Lower lobe of right lung (tissue), 2 donors: ENCODE results near the gene APOBEC3A. TPM values are rescaled to one million over a fixed set of nuclear protein-coding genes. Genes with fewer than 3 reads are reported as not detected.
A peak's percentile ranks its signal among the peaks of the same experiment; 100 is the strongest.

Source experiments
- ATAC-seq, 2 donors: fragments of 200-7000 bp; cut with Tn5 transposase; one replicate each; pipeline ENCODE4 v1.9.1; 2020 to 2022; ENCODE audit warnings: mild to moderate bottlenecking in 2 of 2, moderate library complexity in 2 of 2
- DNase-seq: peaks from one replicate; pipeline ENCODE4 v3.0.0-alpha.2; 2020
- H3K27ac ChIP-seq: fragments of 200-600 bp; one replicate; pipeline ENCODE4 v1.8.0; 2022
- H3K27me3 ChIP-seq: fragments of 200-600 bp; one replicate; pipeline ENCODE4 v1.8.0; 2022; ENCODE audit warnings: low read depth
- H3K36me3 ChIP-seq: fragments of 200-600 bp; one replicate; pipeline ENCODE4 v1.8.0; 2022; ENCODE audit warnings: mild to moderate bottlenecking
- H3K4me1 ChIP-seq: fragments of 200-600 bp; one replicate; pipeline ENCODE4 v1.8.0; 2022
- H3K4me3 ChIP-seq: fragments of 200-600 bp; one replicate; pipeline ENCODE4 v1.8.0; 2022; ENCODE audit warnings: mild to moderate bottlenecking
- H3K9me3 ChIP-seq: fragments of 200-600 bp; one replicate; pipeline ENCODE4 v1.8.0; 2022
- CTCF ChIP-seq: fragments of 200-600 bp; IDR thresholded peaks from one replicate; pipeline ENCODE4 v1.8.0; 2022; ENCODE audit warnings: antibody characterized with exemption, mild to moderate bottlenecking
- intact Hi-C: fragments of 100-400 bp; cut with DNase I; formaldehyde crosslinking; loops from one replicate; pipeline ENCODE4 v1.11.0; 2022
- total RNA-seq: library from RNA; stranded (reverse); fragmentation: NEBNext Ultra II Directional; extraction: Animal tissue kit (Norgen Biotek cat#: 25700); gene quantifications from one replicate; pipeline ENCODE4 v1.2.1, GENCODE V29; 2021
- donor health status: DM: no; HTN: yes; CAD: no; lungs with severe emphysema.

Gene APOBEC3A
- total RNA-seq, 1 donor from 2014 or later = 14.2 TPM

- Histone ChIP-seq H3K27me3 (peaks cover 12% of the 10 kb centered on the region), H3K36me3 (no peaks in the 10 kb centered on the region), H3K9me3 (no peaks in the 10 kb centered on the region), H3K4me1 (peaks cover 14% of the 10 kb centered on the region), H3K4me3 (no peak overlapping the region), H3K27ac (no peak overlapping the region)
- no peak for DNase-seq
- TF ChIP-seq CTCF = no peak
- intact Hi-C loops = no loop called here
- no peak for ATAC-seq
Observed at GRCh38 chr22:38930512-38930911, 26.9 kb upstream of the APOBEC3A start.

- ATAC-seq (peak; percentile 84 to 89), DNase-seq (peak; percentile 94)
- intact Hi-C loops = no loop called here
- Histone ChIP-seq H3K27ac (no peak overlapping the region), H3K36me3 (no peaks in the 10 kb centered on the region), H3K27me3 (no peaks in the 10 kb centered on the region), H3K4me3 (no peak overlapping the region), H3K9me3 (no peaks in the 10 kb centered on the region), H3K4me1 (no peaks in the 10 kb centered on the region)
- TF ChIP-seq CTCF = no peak
Observed at GRCh38 chr22:38935023-38935422, 22.4 kb upstream of the APOBEC3A start.

- TF ChIP-seq CTCF = no peak
- Histone ChIP-seq H3K27ac (no peak overlapping the region), H3K27me3 (no peaks in the 10 kb centered on the region), H3K9me3 (no peaks in the 10 kb centered on the region), H3K4me3 (no peak overlapping the region), H3K4me1 (no peaks in the 10 kb centered on the region), H3K36me3 (no peaks in the 10 kb centered on the region)
- intact Hi-C loops = no loop called here
- ATAC-seq = no peak
- DNase-seq = no peak
Observed at GRCh38 chr22:38935616-38936015, 21.8 kb upstream of the APOBEC3A start.

- Histone ChIP-seq H3K27ac (no peak overlapping the region), H3K4me1 (peaks cover 4% of the 10 kb centered on the region), H3K36me3 (no peaks in the 10 kb centered on the region), H3K27me3 (peaks cover 6% of the 10 kb centered on the region), H3K4me3 (no peak overlapping the region), H3K9me3 (no peaks in the 10 kb centered on the region)
- ATAC-seq = no peak
- no peak for TF ChIP-seq CTCF
- DNase-seq = no peak
- intact Hi-C loops = no loop called here
Observed at GRCh38 chr22:38936562-38936961, 20.8 kb upstream of the APOBEC3A start.

- Histone ChIP-seq H3K27me3 (peaks cover 6% of the 10 kb centered on the region), H3K4me1 (peaks cover 4% of the 10 kb centered on the region), H3K9me3 (no peaks in the 10 kb centered on the region), H3K36me3 (no peaks in the 10 kb centered on the region), H3K4me3 (no peak overlapping the region), H3K27ac (no peak overlapping the region)
- ATAC-seq (no peak), DNase-seq (no peak)
- no peak for TF ChIP-seq CTCF
- intact Hi-C loops = no loop called here
Observed at GRCh38 chr22:38937036-38937435, 20.4 kb upstream of the APOBEC3A start.

- no peak overlapping the region for H3K4me3 ChIP-seq
- DNase-seq = no peak
- intact Hi-C loops = no loop called here
- no peak for TF ChIP-seq CTCF
- peaks cover 6% of the 10 kb centered on the region for H3K27me3 ChIP-seq
- no peaks in the 10 kb centered on the region for H3K36me3 ChIP-seq
- H3K27ac ChIP-seq = no peak overlapping the region
- H3K4me1 ChIP-seq = peaks cover 4% of the 10 kb centered on the region
- no peak for ATAC-seq
- H3K9me3 ChIP-seq = no peaks in the 10 kb centered on the region
Observed at GRCh38 chr22:38937541-38937940, 19.9 kb upstream of the APOBEC3A start.
